Neuronal stem cell (in vitro differentiated cells): ENCODE measurements around the gene PLCD3.

Source experiments
- DNase-seq: peaks from one replicate; pipeline ENCODE4 v3.0.0-alpha.2; 2013; ENCODE audit warnings: low spot score
- H2AFZ ChIP-seq: one replicate; pipeline ENCODE4 v1.6.1; 2013; ENCODE audit warnings: mild to moderate bottlenecking, low read length, inconsistent platforms
- H2AK5ac ChIP-seq: 2 replicates; pipeline ENCODE4 v1.6.1; 2013; ENCODE audit warnings: low read depth, mild to moderate bottlenecking, inconsistent platforms, low read length, moderate library complexity, mixed read lengths
- H2BK120ac ChIP-seq: 2 replicates; pipeline ENCODE4 v1.6.1; 2013; ENCODE audit warnings: low read depth, mild to moderate bottlenecking, inconsistent platforms, low read length, moderate library complexity, mixed read lengths
- H2BK12ac ChIP-seq: one replicate; pipeline ENCODE4 v1.6.1; 2013; ENCODE audit warnings: low read length, inconsistent platforms
- H2BK15ac ChIP-seq: 2 replicates; pipeline ENCODE4 v1.6.1; 2013; ENCODE audit warnings: mild to moderate bottlenecking, low read length, inconsistent platforms, mixed read lengths
- H2BK5ac ChIP-seq: one replicate; pipeline ENCODE4 v1.6.1; 2013; ENCODE audit warnings: inconsistent platforms, mild to moderate bottlenecking, low read length, moderate library complexity
- H3K14ac ChIP-seq: one replicate; pipeline ENCODE4 v1.6.1; 2013; ENCODE audit warnings: low read length, inconsistent platforms
- H3K18ac ChIP-seq: 2 replicates; pipeline ENCODE4 v1.6.1; 2013; ENCODE audit warnings: low read length, inconsistent platforms
- H3K23ac ChIP-seq: 2 replicates; pipeline ENCODE4 v1.6.1; 2013; ENCODE audit warnings: low read depth, mild to moderate bottlenecking, mixed read lengths, low read length, inconsistent platforms; ENCODE audit not compliant: poor library complexity
- H3K27ac ChIP-seq: replicated peaks from 3 replicates; pipeline ENCODE4 v1.5.1; 2013; ENCODE audit warnings: low read length, inconsistent platforms
- H3K27me3 ChIP-seq, 3 experiments: 2 replicates each; pipeline ENCODE4 v1.6.1; 2013; ENCODE audit warnings: low read length in 3 of 3, mild to moderate bottlenecking in 2 of 3, inconsistent platforms in 1 of 3, low read depth in 1 of 3, mixed read lengths in 1 of 3, moderate library complexity in 1 of 3; ENCODE audit not compliant: control insufficient read depth in 3 of 3, insufficient read depth in 3 of 3
- H3K36me3 ChIP-seq, 2 donors: replicated peaks in 1 of 2; 2 replicates each; pipeline ENCODE4 v1.6.1; 2013; ENCODE audit warnings: low read length in 2 of 2; ENCODE audit not compliant: control insufficient read depth in 2 of 2, insufficient read depth in 2 of 2
- H3K4ac ChIP-seq: 2 replicates; pipeline ENCODE4 v1.6.1; 2013; ENCODE audit warnings: inconsistent platforms, mild to moderate bottlenecking, low read length, moderate library complexity
- H3K4me1 ChIP-seq, 2 donors: 1 replicate in 1 of 2; 2 replicates in 1 of 2; pipeline ENCODE4 v1.6.1; 2013; ENCODE audit warnings: low read length in 2 of 2, low read depth in 1 of 2; ENCODE audit not compliant: control insufficient read depth in 2 of 2, insufficient read depth in 1 of 2
- H3K4me2 ChIP-seq: one replicate; pipeline ENCODE4 v1.6.1; 2013; ENCODE audit warnings: mild to moderate bottlenecking, low read length, inconsistent platforms; ENCODE audit not compliant: insufficient read depth, poor library complexity, severe bottlenecking
- H3K4me3 ChIP-seq, 2 donors: 2 replicates each; pipeline ENCODE4 v1.5.1; 2013; ENCODE audit warnings: low read length in 2 of 2, mild to moderate bottlenecking in 2 of 2, inconsistent platforms in 1 of 2, moderate library complexity in 1 of 2
- H3K79me1 ChIP-seq: one replicate; pipeline ENCODE4 v1.6.1; 2013; ENCODE audit warnings: low read depth, mild to moderate bottlenecking, inconsistent platforms, low read length, moderate library complexity
- H3K9ac ChIP-seq: one replicate; pipeline ENCODE4 v1.6.1; 2013; ENCODE audit warnings: mild to moderate bottlenecking, low read depth, low read length, inconsistent platforms; ENCODE audit not compliant: poor library complexity
- H3K9me3 ChIP-seq, 2 donors: replicated peaks in 1 of 2; 2 replicates each; pipeline versions ENCODE3 to v1.6.1; 2013; ENCODE audit warnings: low read length in 2 of 2, mild to moderate bottlenecking in 2 of 2, inconsistent platforms in 1 of 2, low read depth in 1 of 2, mixed read lengths in 1 of 2, moderate library complexity in 1 of 2; ENCODE audit not compliant: control insufficient read depth in 2 of 2, insufficient read depth in 1 of 2
- H4K8ac ChIP-seq: one replicate; pipeline ENCODE4 v1.6.1; 2013; ENCODE audit warnings: low read depth, mild to moderate bottlenecking, inconsistent platforms, low read length, moderate library complexity
- H4K91ac ChIP-seq: one replicate; pipeline ENCODE4 v1.6.1; 2013; ENCODE audit warnings: low read length, low read depth, mild to moderate bottlenecking, inconsistent platforms; ENCODE audit not compliant: poor library complexity
- WGBS, 2 donors: extraction: QIAGEN DNeasy Blood & Tissue Kit; methylation state at CpG; one replicate each; pipeline ENCODE4 v1.1.7; 2013; ENCODE audit warnings: missing lambda C conversion rate in 2 of 2, mixed read lengths in 1 of 2; ENCODE audit not compliant: insufficient read length in 2 of 2, insufficient replicate concordance in 1 of 2; ENCODE audit errors: extremely low coverage in 2 of 2; 5-methylcytosine and 5-hydroxymethylcytosine counted together

PLCD3 gene

GRCh38 chr17:45149037-45149668, 16.8 kb upstream of the PLCD3 start:
- Histone ChIP-seq H2AK5ac (peak overlapping the region; percentile 79), H3K36me3 (peaks cover 0 to 4% of the 10 kb centered on the region in 2 donors), H3K4ac (no peak overlapping the region), H3K9ac (peak overlapping the region; percentile 89), H3K9me3 (no peaks in the 10 kb centered on the region), H3K4me3 (peak overlapping the region; percentile 96 to 98), H3K18ac (peak overlapping the region; percentile 99), H3K4me1 (peaks cover 4 to 12% of the 10 kb centered on the region in 2 donors), H2BK5ac (peak overlapping the region; percentile 96), H3K4me2 (peak overlapping the region; percentile 84), H2BK120ac (no peak overlapping the region), H3K23ac (peak overlapping the region; percentile 90), H4K91ac (no peak overlapping the region), H2BK12ac (no peak overlapping the region), H2AFZ (peak overlapping the region; percentile 54), H3K14ac (peak overlapping the region; percentile 75), H4K8ac (no peak overlapping the region), H2BK15ac (no peak overlapping the region), H3K27me3 (no peaks in the 10 kb centered on the region), H3K79me1 (peaks cover 5% of the 10 kb centered on the region), H3K27ac (peak overlapping the region; percentile 95)
- no CpG with 5 or more reads among the region's 32 CpGs for WGBS, 2 donors
- peak; percentile 86 for DNase-seq

GRCh38 chr17:45148183-45149036, 16.1 kb upstream of the PLCD3 start, which contains the start of gene HEXIM1:
TSS of gene HEXIM1 (plus strand) at chr17:45148475. CDS start at chr17:45149191, 716 bp downstream.
- Histone ChIP-seq H3K14ac (peak within 1 kb of the TSS; percentile 75), H3K36me3 (peaks cover 0 to 4% of the 10 kb centered on the region in 2 donors), H3K4me1 (peaks cover 9 to 19% of the 10 kb centered on the region in 2 donors), H3K9ac (peak within 1 kb of the TSS; percentile 94), H3K4ac (no peak within 1 kb of the TSS), H3K79me1 (peaks cover 5% of the 10 kb centered on the region), H3K27me3 (no peaks in the 10 kb centered on the region), H3K18ac (peak within 1 kb of the TSS; percentile 99), H3K4me2 (peak within 1 kb of the TSS; percentile 84), H2AK5ac (peak within 1 kb of the TSS; percentile 79), H3K27ac (peak within 1 kb of the TSS; percentile 96), H2BK120ac (no peak within 1 kb of the TSS), H4K8ac (no peak within 1 kb of the TSS), H2BK5ac (peak within 1 kb of the TSS; percentile 96), H4K91ac (no peak within 1 kb of the TSS), H2AFZ (peak within 1 kb of the TSS; percentile 84), H2BK15ac (no peak within 1 kb of the TSS), H3K9me3 (no peaks in the 10 kb centered on the region), H3K4me3 (peak within 1 kb of the TSS; percentile 96 to 98), H3K23ac (peak within 1 kb of the TSS; percentile 100), H2BK12ac (no peak within 1 kb of the TSS)
- DNase-seq = peak; percentile 100
- no CpG with 5 or more reads among the region's 58 CpGs for WGBS, 2 donors

- no CpG with 5 or more reads among the region's 38 CpGs for WGBS, 2 donors
- peaks cover 14 to 19% of the 10 kb centered on the region in 2 donors for H3K4me1 ChIP-seq
- H3K79me1 ChIP-seq = peaks cover 6% of the 10 kb centered on the region
Observed at GRCh38 chr17:45147581-45148182, 15.4 kb upstream of the PLCD3 start.

More at GRCh38 chr17:45147581-45148182, 15.4 kb upstream of the PLCD3 start:
- Histone ChIP-seq H3K14ac (no peak overlapping the region), H3K27me3 (no peaks in the 10 kb centered on the region), H2AK5ac (no peak overlapping the region), H3K4me2 (peak overlapping the region; percentile 59), H2BK120ac (no peak overlapping the region), H2AFZ (peak overlapping the region; percentile 84), H3K23ac (peak overlapping the region; percentile 81), H3K18ac (peak overlapping the region; percentile 98), H4K91ac (no peak overlapping the region), H3K4me3 (peak overlapping the region; percentile 72 to 80), H3K9me3 (no peaks in the 10 kb centered on the region), H2BK5ac (no peak overlapping the region), H3K27ac (peak overlapping the region; percentile 96), H4K8ac (no peak overlapping the region), H3K9ac (peak overlapping the region; percentile 86), H3K4ac (no peak overlapping the region), H2BK12ac (no peak overlapping the region), H2BK15ac (no peak overlapping the region), H3K36me3 (peaks cover 0 to 4% of the 10 kb centered on the region in 2 donors)
- peak; percentile 91 for DNase-seq
